Measurements from ENCODE around the gene BMPER. TPM values are rescaled to one million over a fixed set of nuclear protein-coding genes. Genes with fewer than 3 reads are reported as not detected.

BMPER gene
- total and polyA plus RNA-seq, 2 of the 8 experiments (the other 6 are each of a cell fraction or from before 2014, with no cell fraction given) = 0.33 to 0.69 TPM

DNA sequence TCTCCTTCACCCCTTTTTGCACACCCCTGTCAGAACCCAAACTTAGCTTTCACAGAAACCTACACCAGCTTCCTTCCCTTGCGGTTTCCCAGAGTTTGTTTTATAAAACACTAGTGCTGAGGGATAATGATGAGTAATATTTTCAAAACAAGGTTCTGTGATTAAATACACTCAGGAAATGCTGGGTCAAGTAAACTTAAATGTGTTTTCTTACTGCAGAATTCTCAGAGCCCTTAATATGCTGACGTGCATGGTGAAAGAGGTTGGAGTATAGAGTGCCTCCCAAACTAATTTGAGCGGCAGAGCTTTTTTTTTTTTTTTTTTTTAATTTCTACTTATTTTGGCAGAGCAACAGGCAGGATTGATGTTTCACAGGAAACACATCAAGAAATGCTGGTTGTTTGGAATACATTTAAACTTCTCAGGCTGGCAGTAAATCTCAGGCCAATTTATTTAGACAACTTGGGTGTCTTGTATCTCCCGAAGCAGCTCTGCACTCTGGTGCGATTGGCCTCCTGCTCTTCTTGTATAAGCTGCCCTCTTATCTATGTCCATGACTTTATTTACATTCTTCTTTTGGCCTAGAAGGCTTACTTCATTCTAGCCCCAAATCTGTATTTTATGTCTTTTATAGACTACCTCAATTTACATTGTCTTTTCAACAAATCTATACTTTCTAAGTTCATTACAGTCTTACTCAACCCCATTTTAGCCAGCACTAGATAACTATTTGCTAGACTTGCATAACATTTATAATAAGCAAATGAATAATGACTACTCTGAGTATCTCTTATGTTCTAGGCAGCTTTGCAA is 165.4 kb downstream of the BMPER start:
- no peak overlapping the region for H3K4me2 ChIP-seq (ENCODE audit: insufficient read depth in 1 of 2, low read depth in 2 of 2, low read length in 2 of 2)
- TF ChIP-seq BRCA1 (IDR thresholded peaks at IDR 0.05; ENCODE audit: low read depth, low read length) = no peak
- TF ChIP-seq POLR2AphosphoS5 (IDR thresholded peaks at IDR 0.05; ENCODE audit: low read depth, low read length) = no peak
- TF ChIP-seq KDM1A (IDR thresholded peaks at IDR 0.05; ENCODE audit: borderline replicate concordance, low read length) = no peak
- TF ChIP-seq EP300 (IDR thresholded peaks at IDR 0.05; ENCODE audit: borderline replicate concordance in 1 of 2, low read depth in 2 of 2, low read length in 2 of 2) = no peak
- no peak for TF ChIP-seq SIN3A (conservative IDR thresholded peaks at IDR 0.05 in 1 of 2, IDR thresholded peaks at IDR 0.05 in 1 of 2; ENCODE audit: low read depth in 1 of 2, low read length in 2 of 2)
- TF ChIP-seq POU5F1 (IDR thresholded peaks at IDR 0.05; ENCODE audit: low read depth, low read length) = no peak
- TF ChIP-seq SAP30 (IDR thresholded peaks at IDR 0.05; ENCODE audit: insufficient read depth, insufficient replicate concordance, low read length) = no peak
- no peak for TF ChIP-seq MAFK (IDR thresholded peaks at IDR 0.05; ENCODE audit: low read depth, low read length)
- TF ChIP-seq HDAC2 (IDR thresholded peaks at IDR 0.05; ENCODE audit: borderline replicate concordance in 1 of 2, low read depth in 2 of 2, low read length in 2 of 2) = no peak
- no peak for TF ChIP-seq SP1 (IDR thresholded peaks at IDR 0.05; ENCODE audit: low read depth, low read length)
- no peak overlapping the region for H3K56ac ChIP-seq (replicated peaks; ENCODE audit: insufficient read length, low read depth, low read length)
- no peak overlapping the region for H3K23ac ChIP-seq (ENCODE audit: insufficient read length)
- CTCF ChIA-PET (ENCODE audit: partially characterized antibody) = interaction anchor here (0.8 to 4.0 kb wide), 9 partner anchors 8 to 138 kb away, joined by 3 to 28 read pairs (median 3); no protein-coding TSS in a partner anchor
- no peak overlapping the region for H2BK12ac ChIP-seq (ENCODE audit: low read depth, low read length)
- H3K23me2 ChIP-seq (ENCODE audit: low read depth, low read length) = no peaks in the 10 kb centered on the region
- H4K20me1 ChIP-seq (replicated peaks in 1 of 2; ENCODE audit: control insufficient read depth in 1 of 2, insufficient read depth in 2 of 2, low read length in 2 of 2) = no peaks in the 10 kb centered on the region
- H2BK15ac ChIP-seq (ENCODE audit: low read length) = no peak overlapping the region
- H3K79me1 ChIP-seq (ENCODE audit: low read depth, low read length) = no peaks in the 10 kb centered on the region
- FAIRE-seq = no peak
- no peak overlapping the region for H3K9ac ChIP-seq (replicated peaks in 1 of 4; ENCODE audit: extremely low read depth in 1 of 4, low read depth in 3 of 4, low read length in 3 of 4)
- no peak overlapping the region for H4K91ac ChIP-seq (replicated peaks; ENCODE audit: insufficient read length, low read length)
- no peak overlapping the region for H3K4me3 ChIP-seq (ENCODE audit: extremely low read depth in 1 of 4, insufficient read depth in 2 of 4, low read depth in 3 of 4, low read length in 4 of 4)
- no peak overlapping the region for H2BK5ac ChIP-seq (ENCODE audit: low read depth, low read length)
- H3K79me2 ChIP-seq (ENCODE audit: control insufficient read depth in 1 of 2, insufficient read depth in 2 of 2, low read length in 2 of 2) = no peaks in the 10 kb centered on the region
- H4K8ac ChIP-seq (ENCODE audit: extremely low read depth, insufficient read depth, low read length) = no peak overlapping the region
- no peak overlapping the region for H3K4ac ChIP-seq (replicated peaks; ENCODE audit: insufficient read length, low read depth, low read length)
- H2AK5ac ChIP-seq (ENCODE audit: low read depth, low read length) = no peak overlapping the region
- 85% methylated on average over 5 of the region's 5 CpGs; no CpG with 5 or more reads in 1 of the 2 experiments for WGBS, 2 experiments (ENCODE audit: extremely low coverage in 1 of 2, insufficient coverage in 1 of 2, insufficient read length in 1 of 2, insufficient replicate concordance in 2 of 2, low coverage in 1 of 2, low lambda C conversion rate in 2 of 2, missing lambda C conversion rate in 1 of 2)
- no peak overlapping the region for H3K18ac ChIP-seq (ENCODE audit: extremely low read depth, low read length)
- no peaks in the 10 kb centered on the region for H3K27me3 ChIP-seq (replicated peaks in 1 of 4; ENCODE audit: control insufficient read depth in 3 of 4, extremely low read depth in 1 of 4, insufficient read depth in 3 of 4, low read length in 3 of 4)
- H3K4me1 ChIP-seq (replicated peaks in 1 of 4; ENCODE audit: control insufficient read depth in 3 of 4, insufficient read depth in 4 of 4, low read length in 3 of 4) = peaks cover 4 to 11% (median 10%) of the 10 kb centered on the region in 4 experiments
- H3K9me3 ChIP-seq (ENCODE audit: insufficient read depth in 2 of 2, low read depth in 1 of 2, low read length in 1 of 2) = no peaks in the 10 kb centered on the region
- H4K5ac ChIP-seq (ENCODE audit: insufficient read length, low read depth, low read length) = no peak overlapping the region
- no peaks in the 10 kb centered on the region for H3K36me3 ChIP-seq (ENCODE audit: control insufficient read depth in 2 of 4, insufficient read depth in 4 of 4, low read length in 3 of 4)
- H2BK20ac ChIP-seq (ENCODE audit: low read length) = no peak overlapping the region
- no peak overlapping the region for H3K27ac ChIP-seq (ENCODE audit: low read depth, low read length)
- no peak for DNase-seq (ENCODE audit: low read depth in 1 of 2, low spot score in 2 of 2)
- no peak overlapping the region for H3K14ac ChIP-seq (ENCODE audit: insufficient read length)
- H2BK120ac ChIP-seq (replicated peaks; ENCODE audit: low read depth, low read length) = no peak overlapping the region
- no peak overlapping the region for H2AFZ ChIP-seq (ENCODE audit: low read length)
- POLR2A ChIA-PET (ENCODE audit: partially characterized antibody) = no interaction called here

Data from H1 (cell line).